Midbrain (tissue), 1 donor: Measurements from ENCODE around the gene NOSIP.

Experiments
- DNase-seq: peaks from one replicate; lab custom pipeline; 2025; lab: John Stamatoyannopoulos, UW

Gene NOSIP

DNA sequence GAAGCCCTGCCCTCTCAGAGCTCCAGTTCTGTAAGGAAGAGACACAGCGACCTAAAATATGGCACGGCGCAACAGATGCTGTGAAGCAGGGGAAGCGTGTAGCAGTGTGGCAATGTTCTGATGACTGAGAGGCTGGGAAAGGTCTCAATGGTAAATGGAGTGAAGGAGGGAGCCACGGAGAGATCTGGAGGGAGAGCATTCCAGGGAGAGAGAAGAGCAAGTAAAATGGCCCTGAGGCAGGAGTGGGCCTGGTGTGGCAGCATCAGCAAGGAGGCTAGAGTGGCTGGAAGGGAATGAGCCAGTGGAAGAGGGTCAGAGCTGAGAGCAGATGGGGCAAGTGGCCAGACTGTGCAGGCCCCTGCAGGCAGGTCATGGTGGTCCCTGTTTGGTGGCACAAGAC, 36.2 kb downstream of the NOSIP start:
- no peak for DNase-seq

DNA sequence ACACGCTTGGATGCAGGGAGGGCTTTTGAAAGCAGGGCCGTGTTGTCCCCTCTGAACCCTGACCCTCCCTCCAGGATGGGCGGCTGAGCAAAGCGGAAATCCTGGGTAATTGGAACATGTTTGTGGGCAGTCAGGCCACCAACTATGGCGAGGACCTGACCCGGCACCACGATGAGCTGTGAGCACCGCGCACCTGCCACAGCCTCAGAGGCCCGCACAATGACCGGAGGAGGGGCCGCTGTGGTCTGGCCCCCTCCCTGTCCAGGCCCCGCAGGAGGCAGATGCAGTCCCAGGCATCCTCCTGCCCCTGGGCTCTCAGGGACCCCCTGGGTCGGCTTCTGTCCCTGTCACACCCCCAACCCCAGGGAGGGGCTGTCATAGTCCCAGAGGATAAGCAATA, 37.3 kb downstream of the NOSIP start:
- no peak for DNase-seq

DNA sequence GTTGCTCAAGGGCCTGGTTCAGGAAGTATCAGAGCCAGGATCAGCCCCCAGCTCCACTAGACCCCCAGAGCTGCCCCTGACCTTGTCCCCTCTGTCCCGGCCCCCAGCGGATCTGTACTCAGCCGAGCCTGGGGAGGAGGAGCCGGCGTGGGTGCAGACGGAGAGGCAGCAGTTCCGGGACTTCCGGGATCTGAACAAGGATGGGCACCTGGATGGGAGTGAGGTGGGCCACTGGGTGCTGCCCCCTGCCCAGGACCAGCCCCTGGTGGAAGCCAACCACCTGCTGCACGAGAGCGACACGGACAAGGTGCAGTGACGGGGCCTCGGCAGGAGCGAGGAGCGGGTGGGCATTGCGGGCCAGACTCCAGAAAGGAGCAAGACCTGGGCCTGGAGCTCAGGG, 37.9 kb downstream of the NOSIP start:
- no peak for DNase-seq

DNA sequence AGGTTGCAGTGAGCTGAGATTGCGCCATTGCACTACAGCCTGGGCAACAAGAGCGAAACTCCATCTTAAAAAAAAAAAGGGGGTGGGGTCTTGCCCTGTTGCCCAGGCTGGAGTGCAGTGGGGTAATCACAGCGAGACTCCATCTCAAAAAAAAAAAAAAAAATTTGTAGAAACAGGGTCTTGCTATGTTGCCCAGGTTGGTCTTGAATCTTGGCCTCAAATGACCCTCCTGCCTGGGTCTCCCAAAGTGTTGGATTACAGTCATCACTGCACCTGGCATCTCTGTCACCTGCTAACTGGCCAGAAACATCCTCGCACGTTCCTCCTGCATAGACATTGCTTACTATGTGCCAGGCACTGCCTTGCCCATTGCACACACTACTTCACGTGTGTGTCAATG, 38.4 kb downstream of the NOSIP start:
- no peak for DNase-seq

DNA sequence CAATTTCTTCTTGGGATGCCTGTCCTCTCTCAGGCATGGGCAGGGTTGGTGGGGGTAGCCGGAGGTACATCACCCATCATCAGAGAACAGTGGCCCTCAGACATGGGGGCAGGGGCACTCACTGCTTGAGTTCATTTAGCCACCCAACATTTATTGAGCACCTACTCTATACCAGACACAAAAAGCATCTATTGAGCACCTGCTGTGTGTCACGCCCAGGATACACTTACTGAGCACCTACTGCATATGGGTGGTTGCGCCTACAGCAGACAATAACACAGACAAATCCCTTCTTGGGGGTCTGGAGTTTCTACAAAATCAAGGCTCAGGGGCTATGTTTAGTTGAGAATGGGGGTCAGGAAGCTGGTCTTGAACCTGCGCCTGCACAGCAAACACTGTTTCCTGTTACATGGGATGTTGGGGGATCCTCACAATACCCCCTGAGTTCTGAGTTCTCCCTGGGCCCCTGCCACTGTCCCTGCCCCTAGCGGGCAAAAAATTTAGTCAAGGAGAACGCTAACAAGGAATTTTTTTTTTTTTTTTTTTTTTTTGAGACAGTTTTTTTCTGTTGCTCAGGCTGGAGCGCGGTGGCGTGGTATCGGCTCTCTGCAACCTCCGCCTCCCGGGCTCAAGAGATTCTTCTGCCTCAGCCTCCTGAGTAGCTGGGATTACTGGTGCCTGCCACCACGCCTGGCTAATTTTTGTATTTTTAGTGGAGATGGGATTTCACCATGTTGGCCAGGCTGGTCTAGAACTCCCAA, 41.0 kb downstream of the NOSIP start:
- no peak for DNase-seq

DNA sequence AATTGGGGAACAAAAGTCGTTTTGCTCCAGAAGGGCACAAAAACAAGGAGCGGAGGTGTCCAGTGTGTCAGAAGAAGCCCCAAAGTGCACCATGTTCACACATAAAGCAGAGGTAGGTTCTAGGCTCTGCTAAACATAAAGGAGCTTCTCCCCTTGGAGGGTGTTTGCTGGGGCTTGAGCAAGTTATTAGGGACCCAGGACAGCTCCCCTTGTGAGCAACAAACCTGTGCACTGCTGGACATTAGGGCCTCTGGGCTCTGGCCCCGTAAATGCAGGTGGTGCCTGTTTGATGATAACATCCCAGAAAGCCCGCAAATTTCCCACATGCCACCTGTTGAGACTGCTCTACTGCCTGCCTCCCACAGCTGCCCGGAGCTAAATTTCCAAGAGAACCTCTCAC, 41.7 kb downstream of the NOSIP start:
- DNase-seq: no peak

DNA sequence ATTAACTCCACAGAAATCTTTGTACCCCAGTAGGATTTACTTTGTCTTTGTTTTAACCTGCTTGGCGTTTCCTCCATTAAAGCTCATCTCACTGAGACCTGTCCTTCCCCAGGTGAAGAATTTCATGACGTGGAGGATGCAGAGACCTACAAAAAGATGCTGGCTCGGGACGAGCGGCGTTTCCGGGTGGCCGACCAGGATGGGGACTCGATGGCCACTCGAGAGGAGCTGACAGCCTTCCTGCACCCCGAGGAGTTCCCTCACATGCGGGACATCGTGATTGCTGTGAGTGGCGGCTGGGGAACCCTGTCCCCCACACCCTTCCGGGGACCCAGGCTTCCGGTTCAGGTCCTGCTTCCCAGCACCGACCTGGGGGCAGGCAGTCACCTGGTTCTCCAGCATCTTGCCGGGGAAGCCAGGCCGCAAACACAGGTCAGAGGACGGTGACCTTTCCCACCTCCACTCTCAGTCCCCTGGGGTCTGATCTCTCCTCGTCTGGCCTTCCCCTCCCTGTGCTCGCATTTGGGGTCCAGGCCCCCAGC, 43.4 kb downstream of the NOSIP start:
- DNase-seq: no peak

DNA sequence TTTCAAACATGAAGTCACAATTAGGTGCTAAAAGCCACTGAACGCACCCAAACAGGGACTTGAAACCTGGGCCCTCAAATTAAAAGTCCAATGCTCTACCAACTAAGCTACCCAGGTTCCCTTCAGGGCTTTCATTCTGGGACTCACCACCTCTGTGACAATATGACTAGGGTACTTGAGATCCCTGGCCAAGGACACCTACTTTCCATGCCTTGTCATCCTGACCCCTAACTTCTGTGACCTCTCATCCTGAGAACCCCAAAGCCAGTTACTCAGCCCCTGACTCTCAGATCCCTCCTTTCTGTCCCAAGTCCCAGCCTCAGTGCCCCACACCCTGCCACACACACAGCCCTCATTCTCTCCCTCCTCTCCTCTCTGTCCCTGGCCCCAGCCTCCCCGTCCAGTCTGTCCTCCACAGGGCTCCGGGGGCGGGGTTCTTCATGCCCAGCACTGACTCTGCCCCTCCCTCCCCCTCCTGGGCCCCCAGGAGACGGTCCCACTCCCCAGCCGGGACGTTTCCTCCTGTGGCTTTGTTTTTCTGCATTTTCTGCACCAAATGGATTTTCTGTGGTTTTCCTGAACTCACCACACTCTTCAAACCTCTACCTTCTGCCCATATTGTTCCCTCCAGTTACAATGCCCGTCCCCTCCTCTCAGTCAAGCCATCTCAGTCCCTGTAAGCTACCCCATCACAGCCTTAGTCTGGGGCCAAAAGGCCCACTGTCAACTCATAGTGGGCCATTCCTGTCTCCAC, 45.5 kb downstream of the NOSIP start:
- DNase-seq: no peak

DNA sequence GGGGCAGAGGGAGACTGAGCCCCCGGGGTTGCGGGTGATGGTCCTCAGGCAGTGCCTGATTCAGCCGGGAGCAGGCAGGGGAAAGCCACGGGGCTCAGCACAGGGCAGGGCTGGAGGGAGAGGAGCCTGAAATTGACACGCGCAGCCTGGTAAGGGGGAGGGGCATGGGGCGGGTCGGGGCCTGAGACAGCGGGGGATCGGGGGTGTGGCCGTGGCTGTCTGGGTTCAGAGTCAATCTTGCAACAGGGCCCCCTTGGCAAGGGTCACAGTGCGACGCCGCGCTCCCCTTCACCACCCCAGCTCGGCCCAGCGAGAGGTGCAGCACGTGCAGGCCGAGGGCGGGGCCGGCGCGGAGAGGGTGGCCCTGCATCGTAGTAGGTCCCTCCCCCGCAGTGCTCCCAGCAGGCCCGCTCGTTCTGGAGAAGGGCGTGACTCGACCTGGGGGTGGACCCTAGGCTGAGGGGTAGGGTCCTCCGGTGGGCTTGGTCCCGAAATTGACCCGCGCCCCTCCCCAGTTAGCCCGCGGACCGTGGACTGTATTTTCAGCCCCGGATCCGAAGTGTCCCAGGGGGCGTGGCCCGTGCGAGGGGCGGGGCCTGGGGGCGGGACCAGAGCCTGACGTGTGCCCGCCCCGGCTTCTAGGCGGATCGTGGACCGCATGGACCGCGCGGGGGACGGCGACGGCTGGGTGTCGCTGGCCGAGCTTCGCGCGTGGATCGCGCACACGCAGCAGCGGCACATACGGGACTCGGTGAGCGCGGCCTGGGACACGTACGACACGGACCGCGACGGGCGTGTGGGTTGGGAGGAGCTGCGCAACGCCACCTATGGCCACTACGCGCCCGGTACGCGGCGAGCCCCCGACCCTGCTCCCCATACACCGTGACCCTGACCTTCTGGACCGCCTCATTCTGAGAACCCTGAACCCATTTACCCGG, 46.5 kb downstream of the NOSIP start:
- peak; percentile 43 for DNase-seq

DNA sequence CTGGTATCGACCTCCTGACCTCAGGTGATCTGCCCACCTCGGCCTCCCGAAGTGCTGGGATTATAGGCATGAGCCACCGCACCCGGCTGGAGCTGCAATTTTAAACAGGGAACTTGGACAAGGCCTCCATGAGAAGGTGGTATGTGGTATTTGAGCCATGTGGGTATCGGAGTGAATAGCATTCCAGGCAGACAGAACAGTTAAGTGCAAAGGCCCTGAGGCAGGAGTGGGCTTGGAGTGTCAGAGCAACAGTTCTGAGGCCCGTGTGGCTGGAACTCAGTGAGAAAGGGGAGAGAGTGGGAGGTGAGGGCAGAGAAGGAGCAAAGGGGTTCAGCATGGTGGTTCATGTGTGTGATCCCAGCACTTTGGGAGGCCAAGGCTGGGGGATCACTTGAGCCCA, 49.6 kb downstream of the NOSIP start:
- DNase-seq: no peak

DNA sequence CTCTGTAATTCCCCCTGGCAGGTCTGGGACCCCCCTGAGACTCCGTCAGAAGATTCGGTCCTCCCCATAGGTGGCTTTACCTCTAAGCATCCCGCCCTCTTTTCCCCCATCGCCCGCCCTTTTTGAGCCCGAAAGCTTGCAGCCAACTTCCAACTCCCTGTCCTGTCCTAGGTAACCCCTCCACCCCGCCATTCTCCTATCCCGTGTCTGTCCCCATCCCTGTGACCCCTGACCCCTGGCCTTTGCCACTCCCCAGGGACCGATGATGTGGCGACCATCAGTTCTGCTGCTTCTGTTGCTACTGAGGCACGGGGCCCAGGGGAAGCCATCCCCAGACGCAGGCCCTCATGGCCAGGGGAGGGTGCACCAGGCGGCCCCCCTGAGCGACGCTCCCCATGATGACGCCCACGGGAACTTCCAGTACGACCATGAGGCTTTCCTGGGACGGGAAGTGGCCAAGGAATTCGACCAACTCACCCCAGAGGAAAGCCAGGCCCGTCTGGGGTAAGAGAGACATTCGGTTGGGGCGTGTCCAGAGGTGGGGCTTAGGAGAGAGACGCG, 52.1 kb downstream of the NOSIP start:
- DNase-seq: no peak

DNA sequence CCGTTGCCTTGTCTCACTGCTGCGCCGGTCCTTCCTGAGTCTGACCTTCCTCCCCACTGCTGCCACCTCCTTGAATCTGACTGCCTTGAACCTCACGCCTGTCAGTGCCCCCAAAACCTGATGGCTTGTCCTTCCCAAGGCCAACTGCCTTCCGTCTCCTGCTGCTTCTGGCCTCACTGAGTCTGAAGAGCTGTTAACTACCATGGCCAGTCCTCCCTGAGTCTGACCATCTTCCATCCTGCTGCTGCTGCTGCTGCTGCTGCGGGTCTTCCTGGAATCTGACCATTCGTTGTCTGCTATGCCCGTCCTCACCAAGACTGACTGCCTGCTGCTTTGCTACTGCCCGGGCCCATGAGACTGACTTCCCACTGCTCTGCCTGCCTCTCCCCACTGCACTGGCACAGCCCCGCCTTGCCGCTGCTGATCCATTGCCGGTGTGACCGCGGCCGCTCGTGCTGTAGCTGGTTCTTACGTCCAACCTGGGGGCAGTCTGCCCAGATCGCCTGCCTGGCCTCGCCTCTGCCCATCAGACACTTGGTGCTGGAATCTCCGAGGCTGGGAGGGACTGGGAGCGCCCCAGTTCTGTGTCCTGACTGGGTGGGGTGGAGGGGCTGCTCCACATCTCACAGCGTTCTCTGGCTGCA, 55.4 kb downstream of the NOSIP start:
- no peak for DNase-seq

DNA sequence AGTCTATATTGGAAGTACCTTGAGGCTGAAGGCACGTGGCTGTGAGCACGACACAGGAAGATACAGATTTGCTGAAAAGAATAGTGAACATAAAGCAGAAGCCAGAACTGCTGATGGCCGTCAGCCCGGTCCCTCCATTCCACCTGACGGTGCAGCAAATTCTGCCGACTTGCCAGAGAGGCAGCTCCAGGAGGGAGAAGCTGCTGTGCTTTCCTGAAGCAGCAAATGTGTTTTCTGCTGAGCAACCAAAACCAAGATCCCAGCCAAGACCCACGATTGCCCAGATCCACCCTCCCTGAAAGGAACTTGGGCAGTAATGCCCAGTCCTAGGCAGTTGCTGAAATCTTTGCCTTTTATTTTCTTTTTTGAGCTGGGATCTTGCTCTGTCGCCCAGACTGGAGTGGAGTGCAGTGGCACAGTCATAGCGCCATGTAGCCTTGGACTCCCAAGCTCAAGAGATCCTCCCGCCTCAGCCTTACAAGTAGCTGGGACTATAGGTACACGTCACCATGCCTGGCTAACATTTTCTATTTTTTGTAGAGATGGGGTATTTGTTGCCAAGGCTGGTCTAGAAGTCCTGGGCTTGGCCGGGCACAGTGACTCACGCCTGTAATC, 59.5 kb downstream of the NOSIP start:
- peak; percentile 52 for DNase-seq

DNA sequence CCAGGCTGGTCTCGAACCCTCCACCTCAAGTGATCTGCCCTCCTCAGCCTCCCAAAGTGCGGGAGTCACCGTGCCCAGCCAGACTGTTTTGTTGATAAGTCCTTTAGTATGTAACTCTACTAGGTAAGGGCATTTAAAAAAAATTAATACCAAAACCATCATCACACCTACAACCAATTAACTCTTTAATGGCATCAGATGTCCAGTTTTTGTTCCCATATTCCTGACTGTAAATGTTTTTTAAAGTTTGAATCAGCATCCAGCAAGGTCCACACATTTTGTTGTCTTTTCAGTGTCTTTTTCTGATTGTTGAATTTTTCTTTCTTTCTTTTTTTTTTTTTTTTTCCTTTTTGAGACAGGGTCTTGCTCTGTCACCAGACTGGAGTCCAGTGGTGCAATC, 62.3 kb downstream of the NOSIP start:
- DNase-seq: no peak

DNA sequence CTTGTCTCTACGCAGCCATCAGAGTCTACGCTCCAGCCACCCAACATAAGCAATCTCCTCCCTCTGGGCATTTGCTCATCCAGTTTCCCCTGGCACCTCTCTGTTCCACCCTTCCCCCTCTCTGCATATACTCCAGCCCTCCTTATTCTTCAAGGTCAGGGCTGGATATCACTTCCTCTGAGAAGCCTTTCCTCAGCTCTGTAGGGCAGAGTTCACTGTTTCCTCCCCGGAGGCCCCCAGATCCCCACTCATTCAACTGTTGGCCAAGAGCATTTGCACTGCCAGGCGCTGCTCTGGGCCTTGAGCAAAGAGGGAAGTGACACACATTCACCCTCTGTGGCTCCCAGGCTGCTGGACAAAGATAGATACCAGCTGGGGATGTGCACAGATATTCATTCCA, 64.6 kb downstream of the NOSIP start:
- DNase-seq: peak; percentile 27

DNA sequence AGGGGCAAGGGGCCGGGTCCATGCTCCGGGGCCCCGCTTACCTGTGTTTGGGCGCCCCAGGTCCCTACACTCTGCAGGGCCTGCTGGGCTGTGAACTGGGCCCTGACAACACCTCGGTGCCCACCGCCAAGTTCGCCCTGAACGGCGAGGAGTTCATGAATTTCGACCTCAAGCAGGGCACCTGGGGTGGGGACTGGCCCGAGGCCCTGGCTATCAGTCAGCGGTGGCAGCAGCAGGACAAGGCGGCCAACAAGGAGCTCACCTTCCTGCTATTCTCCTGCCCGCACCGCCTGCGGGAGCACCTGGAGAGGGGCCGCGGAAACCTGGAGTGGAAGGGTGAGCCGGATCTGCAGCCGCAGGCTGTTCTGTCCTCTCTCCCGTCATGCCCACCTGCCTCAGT, 66.2 kb downstream of the NOSIP start:
- DNase-seq: no peak

DNA sequence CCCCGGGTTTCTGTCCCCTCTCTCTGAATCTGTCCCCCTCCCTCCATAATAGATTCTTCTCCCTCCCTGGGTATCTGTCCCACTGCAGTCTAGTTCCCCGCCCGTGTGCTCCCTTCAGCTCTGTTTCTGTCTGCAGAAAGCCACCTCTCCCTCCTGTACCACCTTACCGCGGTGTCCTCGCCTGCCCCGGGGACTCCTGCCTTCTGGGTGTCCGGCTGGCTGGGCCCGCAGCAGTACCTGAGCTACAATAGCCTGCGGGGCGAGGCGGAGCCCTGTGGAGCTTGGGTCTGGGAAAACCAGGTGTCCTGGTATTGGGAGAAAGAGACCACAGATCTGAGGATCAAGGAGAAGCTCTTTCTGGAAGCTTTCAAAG, 66.6 kb downstream of the NOSIP start:
- DNase-seq: no peak

DNA sequence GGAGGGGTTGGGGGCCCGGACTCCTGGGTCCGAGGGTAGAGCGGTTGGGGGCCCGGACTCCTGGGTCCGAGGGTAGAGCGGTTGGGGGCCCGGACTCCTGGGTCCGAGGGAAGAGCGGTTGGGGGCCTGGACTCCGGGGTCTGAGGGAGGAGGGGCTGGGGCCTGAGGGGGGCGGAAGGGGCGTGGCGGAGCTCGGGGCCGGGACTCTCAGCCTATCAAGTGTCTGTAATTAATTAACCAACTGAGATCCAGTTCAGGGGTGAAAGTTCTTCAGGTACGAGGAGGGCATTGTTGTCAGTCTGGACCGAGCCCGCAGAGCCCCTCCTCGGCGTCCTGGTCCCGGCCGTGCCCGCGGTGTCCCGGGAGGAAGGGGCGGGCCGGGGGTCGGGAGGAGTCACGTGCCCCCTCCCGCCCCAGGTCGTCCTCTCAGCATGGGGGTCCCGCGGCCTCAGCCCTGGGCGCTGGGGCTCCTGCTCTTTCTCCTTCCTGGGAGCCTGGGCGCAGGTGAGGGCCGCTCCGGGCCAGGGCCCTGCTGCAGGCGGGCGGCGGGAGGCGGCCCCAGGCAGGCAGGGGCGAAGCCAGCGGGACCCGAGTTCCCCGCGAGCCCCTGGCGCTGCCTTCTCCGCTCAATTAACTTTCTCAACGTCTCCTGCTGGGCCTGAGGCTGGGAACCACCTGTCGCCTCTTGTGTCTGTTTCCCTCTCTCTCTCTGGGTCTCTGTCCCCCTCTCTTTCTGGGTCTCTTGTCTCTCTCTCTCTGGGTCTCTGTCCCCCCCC, 67.2 kb downstream of the NOSIP start:
- DNase-seq: no peak

DNA sequence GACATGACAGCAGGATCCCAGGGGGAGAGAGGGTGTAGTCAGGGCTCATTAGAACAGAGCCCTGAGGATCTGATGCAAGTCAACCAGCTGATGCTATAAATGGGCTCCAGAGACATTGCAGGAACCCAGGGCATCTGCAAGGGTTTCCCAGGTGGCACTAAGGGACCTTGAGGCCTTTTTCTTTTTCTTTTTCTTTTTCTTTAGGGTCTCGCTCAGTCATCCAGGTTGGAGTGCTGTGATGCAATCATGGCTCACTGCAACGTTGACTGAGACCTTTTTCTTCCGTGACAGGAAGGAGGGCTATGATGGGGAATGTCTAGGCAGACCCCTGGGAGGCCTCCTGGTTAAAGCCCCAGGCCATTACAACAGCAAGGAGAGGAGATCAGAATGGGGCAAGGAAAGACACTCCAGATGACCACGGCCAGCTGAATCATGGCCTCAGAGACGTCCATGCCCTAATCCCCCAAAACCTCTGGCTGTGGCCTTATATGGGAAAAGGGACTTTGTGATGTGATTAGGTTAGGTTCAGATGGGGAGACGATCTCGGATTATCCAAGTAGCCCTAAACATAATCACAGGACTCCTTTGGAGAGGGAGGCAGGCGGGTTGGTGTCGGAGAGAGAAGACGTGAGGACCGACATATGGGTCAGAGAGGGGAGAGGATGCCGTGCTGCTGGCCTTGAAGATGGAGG, 72.4 kb downstream of the NOSIP start:
- no peak for DNase-seq
